ENCODE measurements around the gene MAPT.

MAPT gene

GRCh38 chr17:45894022-45894784 lies at the start of gene MAPT:
TSS of gene MAPT (plus strand) at chr17:45894554. CDS start at chr17:45962338, 67,784 bp downstream.
- peaks cover 86% of the 10 kb centered on the region for H3K27me3 ChIP-seq (ENCODE audit: control insufficient read depth, insufficient read depth, low read length)

DNA sequence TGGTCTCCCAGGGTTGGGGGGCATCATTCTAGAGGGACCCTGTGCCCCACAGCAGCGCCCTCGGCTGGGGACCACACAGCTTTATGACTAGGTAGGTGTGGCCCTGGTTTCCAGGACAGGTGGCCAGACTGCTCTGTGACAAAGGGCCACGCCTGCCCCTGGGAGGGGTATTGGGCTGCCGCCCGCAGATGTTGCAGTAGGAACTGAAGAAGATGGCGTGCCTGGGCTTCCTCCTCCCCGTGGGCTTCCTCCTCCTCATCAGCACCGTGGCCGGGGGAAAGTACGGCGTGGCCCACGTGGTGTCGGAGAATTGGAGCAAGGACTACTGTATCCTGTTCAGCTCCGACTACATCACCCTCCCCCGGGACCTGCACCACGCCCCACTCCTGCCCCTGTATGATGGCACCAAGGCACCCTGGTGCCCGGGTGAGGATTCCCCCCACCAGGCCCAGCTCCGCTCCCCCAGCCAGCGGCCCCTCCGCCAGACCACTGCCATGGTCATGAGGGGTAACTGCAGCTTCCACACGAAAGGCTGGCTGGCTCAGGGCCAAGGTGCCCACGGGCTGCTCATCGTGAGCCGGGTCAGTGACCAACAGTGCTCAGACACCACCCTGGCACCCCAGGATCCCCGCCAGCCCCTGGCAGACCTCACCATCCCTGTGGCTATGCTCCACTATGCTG lies 49.5 kb upstream of the MAPT start, which contains the start of gene SPPL2C:
Gene SPPL2C (plus strand): TSS at position 187 of the 681 bp plus-strand sequence. CDS start 26 bp downstream, at position 213.
- Histone ChIP-seq H3K27me3 (ENCODE audit: control insufficient read depth, insufficient read depth, low read length) (no peaks in the 10 kb centered on the region), H3K27ac (ENCODE audit: low read length) (no peak within 1 kb of the TSS), H3K4me3 (ENCODE audit: low read length) (no peak within 1 kb of the TSS), H3K9ac (ENCODE audit: low read length) (no peak within 1 kb of the TSS), H3K4me1 (ENCODE audit: control insufficient read depth, low read depth, low read length) (no peaks in the 10 kb centered on the region), H3K9me3 (ENCODE audit: control insufficient read depth, low read depth, low read length) (no peaks in the 10 kb centered on the region), H3K36me3 (ENCODE audit: control insufficient read depth, low read depth, low read length) (no peaks in the 10 kb centered on the region)

More at GRCh38 chr17:45894022-45894784, at the start of gene MAPT:
- no peak within 1 kb of the TSS for H3K27ac ChIP-seq (ENCODE audit: low read length)
- H3K9ac ChIP-seq (ENCODE audit: low read length), result peak within 1 kb of the TSS; percentile 58
- peak within 1 kb of the TSS; percentile 61 for H3K4me3 ChIP-seq (ENCODE audit: low read length)
- no peaks in the 10 kb centered on the region for H3K9me3 ChIP-seq (ENCODE audit: control insufficient read depth, low read depth, low read length)
- H3K4me1 ChIP-seq (ENCODE audit: control insufficient read depth, low read depth, low read length), result peaks cover 3% of the 10 kb centered on the region
- no peaks in the 10 kb centered on the region for H3K36me3 ChIP-seq (ENCODE audit: control insufficient read depth, low read depth, low read length)

GRCh38 chr17:45845376-45846185 lies 48.8 kb upstream of the MAPT start:
- H3K36me3 ChIP-seq (ENCODE audit: control insufficient read depth, low read depth, low read length), result no peaks in the 10 kb centered on the region
- H3K9ac ChIP-seq (ENCODE audit: low read length), result no peak overlapping the region
- no peaks in the 10 kb centered on the region for H3K27me3 ChIP-seq (ENCODE audit: control insufficient read depth, insufficient read depth, low read length)
- no peaks in the 10 kb centered on the region for H3K9me3 ChIP-seq (ENCODE audit: control insufficient read depth, low read depth, low read length)
- no peak overlapping the region for H3K4me3 ChIP-seq (ENCODE audit: low read length)
- no peaks in the 10 kb centered on the region for H3K4me1 ChIP-seq (ENCODE audit: control insufficient read depth, low read depth, low read length)
- H3K27ac ChIP-seq (ENCODE audit: low read length), result no peak overlapping the region

- H3K9me3 ChIP-seq (ENCODE audit: control insufficient read depth, low read depth, low read length), result no peaks in the 10 kb centered on the region
- no peak overlapping the region for H3K4me3 ChIP-seq (ENCODE audit: low read length)
- no peaks in the 10 kb centered on the region for H3K27me3 ChIP-seq (ENCODE audit: control insufficient read depth, insufficient read depth, low read length)
- H3K9ac ChIP-seq (ENCODE audit: low read length), result no peak overlapping the region
- H3K36me3 ChIP-seq (ENCODE audit: control insufficient read depth, low read depth, low read length), result no peaks in the 10 kb centered on the region
- H3K4me1 ChIP-seq (ENCODE audit: control insufficient read depth, low read depth, low read length), result no peaks in the 10 kb centered on the region
- H3K27ac ChIP-seq (ENCODE audit: low read length), result no peak overlapping the region
These were observed 48.1 kb upstream of the MAPT start for GRCh38 chr17:45846223-45846622.

GRCh38 chr17:45846646-45847045 lies 47.7 kb upstream of the MAPT start:
- Histone ChIP-seq H3K4me1 (ENCODE audit: control insufficient read depth, low read depth, low read length) (no peaks in the 10 kb centered on the region), H3K36me3 (ENCODE audit: control insufficient read depth, low read depth, low read length) (no peaks in the 10 kb centered on the region), H3K27ac (ENCODE audit: low read length) (no peak overlapping the region), H3K9ac (ENCODE audit: low read length) (no peak overlapping the region), H3K9me3 (ENCODE audit: control insufficient read depth, low read depth, low read length) (no peaks in the 10 kb centered on the region), H3K27me3 (ENCODE audit: control insufficient read depth, insufficient read depth, low read length) (no peaks in the 10 kb centered on the region), H3K4me3 (ENCODE audit: low read length) (no peak overlapping the region)

GRCh38 chr17:45847101-45847500 lies 47.3 kb upstream of the MAPT start:
- Histone ChIP-seq H3K9ac (ENCODE audit: low read length) (no peak overlapping the region), H3K9me3 (ENCODE audit: control insufficient read depth, low read depth, low read length) (no peaks in the 10 kb centered on the region), H3K27ac (ENCODE audit: low read length) (no peak overlapping the region), H3K4me3 (ENCODE audit: low read length) (no peak overlapping the region), H3K27me3 (ENCODE audit: control insufficient read depth, insufficient read depth, low read length) (peaks cover under 1% of the 10 kb centered on the region), H3K36me3 (ENCODE audit: control insufficient read depth, low read depth, low read length) (no peaks in the 10 kb centered on the region), H3K4me1 (ENCODE audit: control insufficient read depth, low read depth, low read length) (no peaks in the 10 kb centered on the region)

DNA sequence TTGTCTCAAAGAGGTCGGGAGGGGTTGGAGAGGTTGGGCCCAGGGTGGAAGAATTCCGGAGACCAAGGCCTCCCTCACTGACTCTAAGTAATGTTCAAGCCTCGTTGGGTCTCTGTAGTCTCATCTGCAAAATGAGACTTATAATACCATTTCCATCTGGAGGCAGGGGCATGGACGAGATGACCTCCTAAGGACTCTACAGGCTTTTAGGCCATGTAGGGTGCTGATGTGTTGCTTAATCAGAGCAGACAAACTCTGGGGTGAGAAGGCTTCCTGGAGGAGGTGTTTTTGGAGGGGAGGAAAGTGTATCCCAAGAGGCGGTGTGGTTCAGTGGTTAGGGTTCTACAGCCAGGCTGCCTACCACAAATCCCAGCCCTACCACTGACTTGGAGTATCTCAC lies 46.6 kb upstream of the MAPT start:
- Histone ChIP-seq H3K9me3 (ENCODE audit: control insufficient read depth, low read depth, low read length) (no peaks in the 10 kb centered on the region), H3K36me3 (ENCODE audit: control insufficient read depth, low read depth, low read length) (no peaks in the 10 kb centered on the region), H3K9ac (ENCODE audit: low read length) (no peak overlapping the region), H3K27ac (ENCODE audit: low read length) (no peak overlapping the region), H3K4me3 (ENCODE audit: low read length) (no peak overlapping the region), H3K27me3 (ENCODE audit: control insufficient read depth, insufficient read depth, low read length) (peaks cover 4% of the 10 kb centered on the region), H3K4me1 (ENCODE audit: control insufficient read depth, low read depth, low read length) (no peaks in the 10 kb centered on the region)

- H3K9me3 ChIP-seq (ENCODE audit: control insufficient read depth, low read depth, low read length), result no peaks in the 10 kb centered on the region
- no peak overlapping the region for H3K27ac ChIP-seq (ENCODE audit: low read length)
- no peak overlapping the region for H3K4me3 ChIP-seq (ENCODE audit: low read length)
- H3K27me3 ChIP-seq (ENCODE audit: control insufficient read depth, insufficient read depth, low read length), result peaks cover 4% of the 10 kb centered on the region
- H3K4me1 ChIP-seq (ENCODE audit: control insufficient read depth, low read depth, low read length), result no peaks in the 10 kb centered on the region
- H3K36me3 ChIP-seq (ENCODE audit: control insufficient read depth, low read depth, low read length), result no peaks in the 10 kb centered on the region
- H3K9ac ChIP-seq (ENCODE audit: low read length), result no peak overlapping the region
These were observed 45.9 kb upstream of the MAPT start for GRCh38 chr17:45848405-45848804.

- Histone ChIP-seq H3K36me3 (ENCODE audit: control insufficient read depth, low read depth, low read length) (no peaks in the 10 kb centered on the region), H3K27me3 (ENCODE audit: control insufficient read depth, insufficient read depth, low read length) (peaks cover 4% of the 10 kb centered on the region), H3K4me1 (ENCODE audit: control insufficient read depth, low read depth, low read length) (no peaks in the 10 kb centered on the region), H3K9ac (ENCODE audit: low read length) (no peak overlapping the region), H3K9me3 (ENCODE audit: control insufficient read depth, low read depth, low read length) (no peaks in the 10 kb centered on the region), H3K27ac (ENCODE audit: low read length) (no peak overlapping the region), H3K4me3 (ENCODE audit: low read length) (no peak overlapping the region)
These were observed 45.4 kb upstream of the MAPT start for GRCh38 chr17:45848868-45849535.

- H3K9me3 ChIP-seq (ENCODE audit: control insufficient read depth, low read depth, low read length), result no peaks in the 10 kb centered on the region
- no peak overlapping the region for H3K4me3 ChIP-seq (ENCODE audit: low read length)
- no peaks in the 10 kb centered on the region for H3K36me3 ChIP-seq (ENCODE audit: control insufficient read depth, low read depth, low read length)
- peaks cover 4% of the 10 kb centered on the region for H3K27me3 ChIP-seq (ENCODE audit: control insufficient read depth, insufficient read depth, low read length)
- H3K9ac ChIP-seq (ENCODE audit: low read length), result no peak overlapping the region
- no peak overlapping the region for H3K27ac ChIP-seq (ENCODE audit: low read length)
- H3K4me1 ChIP-seq (ENCODE audit: control insufficient read depth, low read depth, low read length), result no peaks in the 10 kb centered on the region
These were observed 44.8 kb upstream of the MAPT start for GRCh38 chr17:45849536-45849990.

DNA sequence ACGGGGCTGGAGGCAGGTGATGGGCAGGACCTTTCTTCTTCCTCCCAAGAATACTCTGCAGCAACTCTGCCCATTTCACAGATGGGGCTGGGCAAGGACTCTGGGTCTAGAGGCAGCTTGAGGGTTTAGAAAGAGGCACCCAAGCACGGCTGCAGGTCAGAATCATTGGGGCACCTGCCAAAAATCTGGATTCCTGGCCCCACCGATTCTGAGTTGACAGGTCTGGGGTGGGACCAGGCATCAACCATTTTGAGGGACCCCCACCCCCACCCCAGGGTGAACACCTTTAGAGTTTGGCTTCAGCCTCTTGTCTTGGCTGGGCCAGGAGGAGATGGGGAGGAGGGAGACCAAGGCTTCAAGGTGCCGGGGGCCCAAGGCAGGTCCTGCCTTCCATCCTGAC lies 44.3 kb upstream of the MAPT start:
- no peaks in the 10 kb centered on the region for H3K9me3 ChIP-seq (ENCODE audit: control insufficient read depth, low read depth, low read length)
- H3K27ac ChIP-seq (ENCODE audit: low read length), result no peak overlapping the region
- peaks cover 4% of the 10 kb centered on the region for H3K27me3 ChIP-seq (ENCODE audit: control insufficient read depth, insufficient read depth, low read length)
- H3K36me3 ChIP-seq (ENCODE audit: control insufficient read depth, low read depth, low read length), result no peaks in the 10 kb centered on the region
- no peak overlapping the region for H3K9ac ChIP-seq (ENCODE audit: low read length)
- H3K4me3 ChIP-seq (ENCODE audit: low read length), result no peak overlapping the region
- H3K4me1 ChIP-seq (ENCODE audit: control insufficient read depth, low read depth, low read length), result no peaks in the 10 kb centered on the region
